Natural killer cell (primary cell): Measurements from ENCODE around the gene SPRED2. TPM values are rescaled to one million over a fixed set of nuclear protein-coding genes. Genes with fewer than 3 reads are reported as not detected.

Experiments
- ATAC-seq, 3 donors: fragments of 150-1000 bp in 2 of 3; fragments of 200-7000 bp in 1 of 3; cut with Tn5 transposase; 1 replicate in 1 of 3; 2 replicates in 2 of 3; pipeline ENCODE4 v1.10.0; 2021; ENCODE audit warnings: mild to moderate bottlenecking in 2 of 3, moderate library complexity in 2 of 3
- DNase-seq, 2 donors: peaks; one replicate each; pipeline versions ENCODE4 v3.0.0 to v3.0.0-alpha.2; 2013 to 2021; ENCODE audit warnings: mixed read lengths in 1 of 2
- H3K27ac ChIP-seq: one replicate; pipeline ENCODE4 v1.5.1; 2013; ENCODE audit warnings: mild to moderate bottlenecking, low read length
- H3K27me3 ChIP-seq: one replicate; pipeline ENCODE4 v1.6.1; 2013; ENCODE audit warnings: low read length; ENCODE audit not compliant: control insufficient read depth, insufficient read depth
- H3K36me3 ChIP-seq: one replicate; pipeline ENCODE4 v1.6.1; 2013; ENCODE audit warnings: low read length; ENCODE audit not compliant: control insufficient read depth, insufficient read depth
- H3K4me1 ChIP-seq: one replicate; pipeline ENCODE4 v1.6.1; 2013; ENCODE audit warnings: low read length; ENCODE audit not compliant: control insufficient read depth, insufficient read depth
- H3K4me3 ChIP-seq: one replicate; pipeline ENCODE4 v1.5.1; 2013; ENCODE audit warnings: low read length
- H3K9me3 ChIP-seq: one replicate; pipeline ENCODE4 v1.6.1; 2013; ENCODE audit warnings: low read length; ENCODE audit not compliant: control insufficient read depth, insufficient read depth
- H3K27ac Mint-ChIP-seq, 2 donors: one replicate each; pipeline ENCODE4 v1.8.0; 2022; ENCODE audit warnings: mild to moderate bottlenecking in 2 of 2, mixed read lengths in 2 of 2, moderate library complexity in 1 of 2
- H3K27me3 Mint-ChIP-seq, 2 donors: one replicate each; pipeline ENCODE4 v1.8.0; 2022; ENCODE audit warnings: low read depth in 2 of 2, mixed read lengths in 2 of 2
- H3K36me3 Mint-ChIP-seq: one replicate; pipeline ENCODE4 v1.8.0; 2022; ENCODE audit warnings: mixed read lengths
- H3K4me1 Mint-ChIP-seq, 2 donors: one replicate each; pipeline ENCODE4 v1.8.0; 2022; ENCODE audit warnings: mixed read lengths in 2 of 2
- H3K4me3 Mint-ChIP-seq: one replicate; pipeline ENCODE4 v1.8.0; 2022; ENCODE audit warnings: mild to moderate bottlenecking, moderate library complexity, mixed read lengths
- H3K9me3 Mint-ChIP-seq, 2 donors: one replicate each; pipeline ENCODE4 v1.8.0; 2022; ENCODE audit warnings: mixed read lengths in 2 of 2
- CTCF ChIP-seq: fragments of 200-600 bp; IDR thresholded peaks from one replicate; pipeline ENCODE4 v1.8.0; 2022; ENCODE audit warnings: antibody characterized with exemption
- WGBS: methylation state at CpG from one replicate; pipeline ENCODE4 v1.1.7; 2013; ENCODE audit warnings: missing lambda C conversion rate; ENCODE audit not compliant: insufficient coverage; 5-methylcytosine and 5-hydroxymethylcytosine counted together
- intact Hi-C: fragments of 100-400 bp; cut with micrococcal nuclease; formaldehyde crosslinking; loops from one replicate; pipeline ENCODE4 v1.14.2; 2022
- total RNA-seq, 4 donors: library from RNA; stranded (reverse); fragments of 120-200 nt in 1 of 4; gene quantifications; one replicate each; pipeline versions ENCODE4 v1.2.3 to v1.2.4, GENCODE V29; 2013 to 2022

Gene SPRED2
- total RNA-seq, 3 donors from 2014 or later (not counting 1 experiment from before 2014, with no cell fraction given) = 3.8 to 8.6 (median 8.3) TPM

DNA sequence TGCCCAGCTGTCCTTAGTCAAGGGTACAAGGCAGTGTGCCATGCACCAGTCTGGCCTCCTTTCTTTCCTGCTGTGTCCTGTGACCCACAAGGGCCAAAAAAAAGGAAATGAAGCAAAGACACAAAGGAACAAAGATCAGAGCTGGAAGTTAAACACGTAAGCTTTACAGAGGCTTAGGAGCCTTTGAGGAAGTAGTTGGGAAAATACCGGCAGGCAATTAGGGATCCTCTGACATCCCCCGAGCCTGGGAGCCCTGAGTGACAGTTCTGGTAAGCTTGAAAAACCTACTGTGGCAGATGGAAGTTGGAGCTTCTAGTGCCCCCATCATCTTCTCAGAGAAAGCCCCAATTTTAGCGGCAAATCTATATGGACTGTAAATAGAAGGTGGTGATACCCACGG is 78.5 kb downstream of the SPRED2 start:
- peaks cover 10% of the 10 kb centered on the region for H3K4me1 ChIP-seq
- no peak overlapping the region for H3K4me3 ChIP-seq
- Mint-ChIP-seq H3K9me3 (no peaks in the 10 kb centered on the region), H3K27me3 (no peaks in the 10 kb centered on the region), H3K4me3 (no peak overlapping the region), H3K36me3 (no peaks in the 10 kb centered on the region), H3K4me1 (peaks cover 15 to 35% of the 10 kb centered on the region in 2 donors), H3K27ac (no peak overlapping the region)
- 66% methylated on average over 5 of the region's 5 CpGs for WGBS
- no peaks in the 10 kb centered on the region for H3K36me3 ChIP-seq
- intact Hi-C loops = loop anchor here (5.0 kb wide), 1 partner anchor 52 kb away; no protein-coding TSS in a partner anchor
- TF ChIP-seq CTCF = no peak
- ATAC-seq (no peak), DNase-seq (no peak)
- H3K9me3 ChIP-seq = no peaks in the 10 kb centered on the region
- no peak overlapping the region for H3K27ac ChIP-seq
- H3K27me3 ChIP-seq = no peaks in the 10 kb centered on the region

GRCh38 chr2:65353046-65353445 is 79.4 kb downstream of the SPRED2 start:
- no peaks in the 10 kb centered on the region for H3K36me3 Mint-ChIP-seq
- WGBS = 98% methylated on average over 3 of the region's 4 CpGs
- peaks cover 15 to 35% of the 10 kb centered on the region in 2 donors for H3K4me1 Mint-ChIP-seq
- H3K27me3 ChIP-seq = no peaks in the 10 kb centered on the region
- DNase-seq (no peak), ATAC-seq (no peak)
- H3K4me3 ChIP-seq = no peak overlapping the region
- H3K27ac Mint-ChIP-seq = no peak overlapping the region
- no peak for TF ChIP-seq CTCF
- no peak overlapping the region for H3K4me3 Mint-ChIP-seq
- peaks cover 0 to under 1% of the 10 kb centered on the region in 2 donors for H3K27me3 Mint-ChIP-seq
- H3K27ac ChIP-seq = no peak overlapping the region
- H3K9me3 ChIP-seq = no peaks in the 10 kb centered on the region
- peaks cover 10% of the 10 kb centered on the region for H3K4me1 ChIP-seq
- intact Hi-C loops = loop anchor here (5.0 kb wide), 1 partner anchor 51 kb away; no protein-coding TSS in a partner anchor
- H3K9me3 Mint-ChIP-seq = no peaks in the 10 kb centered on the region
- H3K36me3 ChIP-seq = no peaks in the 10 kb centered on the region

DNA sequence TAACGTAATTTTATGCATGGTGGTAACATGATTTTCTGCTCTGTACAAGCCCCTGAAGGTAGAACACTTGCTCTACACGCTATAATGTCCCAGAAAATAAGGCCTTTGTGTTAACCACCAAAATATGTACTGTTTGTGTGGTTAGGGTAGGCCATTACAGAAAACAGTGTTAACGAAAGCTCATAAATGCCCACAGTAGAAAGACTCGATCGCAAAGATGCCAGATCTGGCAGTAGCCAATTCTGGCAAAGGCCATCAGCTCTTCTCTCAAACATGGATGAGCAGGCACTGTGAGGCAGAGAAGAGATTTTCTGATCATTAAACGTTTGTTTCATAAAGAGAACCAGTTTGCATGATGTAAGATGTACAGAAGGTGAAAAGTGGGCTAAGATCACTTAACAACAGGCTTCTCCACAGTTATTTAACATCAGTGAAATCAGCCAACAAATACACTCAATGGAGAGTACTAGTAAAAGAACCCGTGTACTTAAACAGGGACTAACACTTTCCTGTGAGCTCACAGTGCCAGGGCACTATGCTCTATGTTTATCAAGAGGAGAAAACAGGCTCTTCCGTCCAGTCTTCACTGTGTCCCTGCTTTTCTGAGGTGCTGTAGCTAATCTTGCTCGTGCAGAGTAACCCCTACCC is 80.3 kb downstream of the SPRED2 start:
- peak; percentile 38 to 80 (median 48) for ATAC-seq

More for the DNA sequence above, 80.3 kb downstream of the SPRED2 start:
- Mint-ChIP-seq H3K27ac (peak overlapping the region; percentile 16 to 64), H3K27me3 (peaks cover 0 to 8% of the 10 kb centered on the region in 2 donors), H3K36me3 (no peaks in the 10 kb centered on the region), H3K4me1 (peaks cover 15 to 40% of the 10 kb centered on the region in 2 donors), H3K9me3 (no peaks in the 10 kb centered on the region), H3K4me3 (peak overlapping the region; percentile 60)
- H3K4me1 ChIP-seq = peaks cover 10% of the 10 kb centered on the region
- no peaks in the 10 kb centered on the region for H3K27me3 ChIP-seq
- no peak overlapping the region for H3K27ac ChIP-seq
- 67% methylated on average over 9 of the region's 9 CpGs for WGBS
- no peak overlapping the region for H3K4me3 ChIP-seq
- no peak for DNase-seq
- no peaks in the 10 kb centered on the region for H3K9me3 ChIP-seq
- TF ChIP-seq CTCF = no peak
- no peaks in the 10 kb centered on the region for H3K36me3 ChIP-seq
- intact Hi-C loops = loop anchor here (5.0 kb wide), 1 partner anchor 50 kb away; no protein-coding TSS in a partner anchor
